ENCODE results near the gene FOXA3.
A peak's percentile ranks its signal among the peaks of the same experiment; 100 is the strongest.
"Not testable (repeated sequence)": the region's sequence is repeated elsewhere in the genome, so short reads cannot be mapped to it uniquely, and the experiment has no call there.

FOXA3 gene

GRCh38 chr19:45828523-45828922, 35.6 kb upstream of the FOXA3 start:
- DNase-seq (ENCODE audit: low read depth in 2 of 2): no peak

GRCh38 chr19:45828945-45829344, 35.2 kb upstream of the FOXA3 start:
- DNase-seq (ENCODE audit: low read depth in 2 of 2): no peak

GRCh38 chr19:45834970-45835369, 29.2 kb upstream of the FOXA3 start:
- no peak for DNase-seq (ENCODE audit: low read depth in 2 of 2)

- DNase-seq (ENCODE audit: low read depth in 2 of 2): no peak
Observed at GRCh38 chr19:45842198-45842597, 21.9 kb upstream of the FOXA3 start.

- DNase-seq (ENCODE audit: low read depth in 2 of 2): no peak
Observed at GRCh38 chr19:45847663-45848062, 16.5 kb upstream of the FOXA3 start.

- no peak for DNase-seq (ENCODE audit: low read depth in 2 of 2)
Observed at GRCh38 chr19:45848922-45849321, 15.2 kb upstream of the FOXA3 start.

GRCh38 chr19:45852145-45852750, 11.9 kb upstream of the FOXA3 start:
- DNase-seq (ENCODE audit: low read depth in 2 of 2): no peak

GRCh38 chr19:45852983-45853382, 11.1 kb upstream of the FOXA3 start:
- no peak for DNase-seq (ENCODE audit: low read depth in 2 of 2)

- DNase-seq (ENCODE audit: low read depth in 2 of 2): no peak
Observed at GRCh38 chr19:45854167-45854778, 9.9 kb upstream of the FOXA3 start.

- no peak for DNase-seq (ENCODE audit: low read depth in 2 of 2)
Observed at GRCh38 chr19:45860359-45861259, 3.5 kb upstream of the FOXA3 start.

- no peak for DNase-seq (ENCODE audit: low read depth in 2 of 2)
Observed at GRCh38 chr19:45862271-45862563, 1.9 kb upstream of the FOXA3 start.

- peak; percentile 94 to 96 for DNase-seq (ENCODE audit: low read depth in 2 of 2)
Observed at GRCh38 chr19:45862564-45863334, 1.4 kb upstream of the FOXA3 start, which contains the start of gene SYMPK. Gene SYMPK (minus strand): TSS chr19:45863147. CDS start chr19:45854495, 8,652 bp downstream.

GRCh38 chr19:45863335-45863839, 739 bp upstream of the FOXA3 start:
- DNase-seq (ENCODE audit: low read depth in 2 of 2): no peak

GRCh38 chr19:45864629-45865082, 530 bp downstream of the FOXA3 start:
- no peak for DNase-seq (ENCODE audit: low read depth in 2 of 2)

GRCh38 chr19:45865269-45865948, 1.3 kb downstream of the FOXA3 start:
- DNase-seq (ENCODE audit: low read depth in 2 of 2): no peak

- no peak for DNase-seq (ENCODE audit: low read depth in 2 of 2)
Observed at GRCh38 chr19:45866400-45867176, 2.5 kb downstream of the FOXA3 start.

- DNase-seq (ENCODE audit: low read depth in 2 of 2): not testable (repeated sequence)
Observed at GRCh38 chr19:45867241-45867640, 3.1 kb downstream of the FOXA3 start.

- no peak for DNase-seq (ENCODE audit: low read depth in 2 of 2)
Observed at GRCh38 chr19:45870798-45871197, 6.7 kb downstream of the FOXA3 start.

- no peak for DNase-seq (ENCODE audit: low read depth in 2 of 2)
Observed at GRCh38 chr19:45872095-45872919, 8.2 kb downstream of the FOXA3 start.

Measured in stimulated activated CD8-positive, alpha-beta memory T cell treated with anti-CD3 and anti-CD28 coated beads, Interleukin-7, amount 100 ng/mL, for 1 hour (primary cell).